Spleen (tissue), 7 donors: ENCODE data around the gene DOK5.
"Not testable (repeated sequence)": the region's sequence is repeated elsewhere in the genome, so short reads cannot be mapped to it uniquely, and the experiment has no call there.

Experiments
- CTCF ChIP-seq, 11 experiments: fragments of 200-600 bp in 7 of 11; fragments of 450-650 bp in 4 of 11; sonication (generic) in 4 of 11; IDR thresholded peaks in 8 of 11; conservative IDR thresholded peaks in 3 of 11; 1 replicate in 7 of 11; 2 replicates in 4 of 11; pipeline versions ENCODE4 v1.4.0 to v1.8.0; 2016 to 2021; ENCODE audit warnings: antibody characterized with exemption in 11 of 11, inconsistent platforms in 4 of 11, mild to moderate bottlenecking in 1 of 11
- POLR2AphosphoS5 ChIP-seq, 3 donors: sonication (generic); formaldehyde crosslinking; IDR thresholded peaks; one replicate each; pipeline ENCODE4 v1.5.1; 2017; ENCODE audit warnings: antibody characterized with exemption in 3 of 3
- donor health status: DM: no; HTN: no; CAD: no; lungs with moderate emphysema.
- donor health status: DM: no; HTN: no; CAD: no.
- donor health status: DM: no; HTN: no; CAD: no.

- TF ChIP-seq CTCF (IDR thresholded peaks at IDR 0.05 in 8 of 11, conservative IDR thresholded peaks at IDR 0.05 in 3 of 11); POLR2AphosphoS5 (IDR thresholded peaks at IDR 0.05): not testable (repeated sequence)
Measured at GRCh38 chr20:54479937-54480336, 4.5 kb downstream of the DOK5 start.
